Measurements from ENCODE around the gene ATXN1. TPM values are rescaled to one million over a fixed set of nuclear protein-coding genes. Genes with fewer than 3 reads are reported as not detected.

The ATXN1 gene
- total RNA-seq, 1 experiment from 2014 or later = 5.6 TPM

DNA sequence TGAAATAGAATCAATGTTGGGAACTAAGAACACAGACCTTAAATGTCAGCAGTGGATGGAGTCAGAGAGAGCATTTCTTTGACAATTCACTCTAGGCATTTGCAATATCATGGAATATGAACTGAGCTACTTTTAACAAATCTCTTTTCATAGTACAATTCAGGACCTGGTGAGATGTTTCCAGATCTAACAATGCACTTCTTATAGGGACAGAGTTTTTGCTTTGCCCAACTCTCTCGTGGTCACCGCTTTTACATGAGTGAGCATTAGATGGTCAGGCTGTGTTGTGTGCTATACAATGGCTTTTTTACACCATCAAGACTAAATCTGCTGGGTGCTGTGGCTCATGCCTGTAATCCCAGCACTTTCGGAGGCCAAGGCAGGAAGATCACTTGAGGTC lies 233.6 kb downstream of the ATXN1 start:
- Histone ChIP-seq H3K27me3 (ENCODE audit: insufficient read depth, low read length) (no peaks in the 10 kb centered on the region), H3K23ac (ENCODE audit: insufficient read length, low read depth, low read length) (no peak overlapping the region), H3K4me1 (ENCODE audit: insufficient read depth, low read length) (no peaks in the 10 kb centered on the region), H2BK15ac (ENCODE audit: low read depth, low read length) (no peak overlapping the region), H4K20me1 (ENCODE audit: control insufficient read depth, insufficient read depth, insufficient read length) (no peaks in the 10 kb centered on the region), H4K91ac (ENCODE audit: insufficient read length, low read depth, low read length) (no peak overlapping the region), H3T11ph (ENCODE audit: low read length) (no peak overlapping the region), H4K8ac (replicated peaks; ENCODE audit: insufficient read length, low read depth, low read length) (no peak overlapping the region), H3K4ac (ENCODE audit: low read depth, low read length) (no peak overlapping the region), H3K9me3 (ENCODE audit: control insufficient read depth, low read depth, low read length) (no peaks in the 10 kb centered on the region), H2AK5ac (ENCODE audit: insufficient read length, low read length) (no peak overlapping the region), H4K5ac (ENCODE audit: insufficient read length, low read depth, low read length) (no peak overlapping the region), H3K18ac (ENCODE audit: insufficient read length, low read depth, low read length) (no peak overlapping the region), H3K9ac (ENCODE audit: extremely low read depth, insufficient read length, low read length) (no peak overlapping the region), H3K27ac (ENCODE audit: insufficient read length, low read depth, low read length) (no peak overlapping the region), H3K79me1 (ENCODE audit: insufficient read depth, low read depth, low read length, poor library complexity, severe bottlenecking) (no peaks in the 10 kb centered on the region), H3K4me2 (ENCODE audit: insufficient read depth, insufficient read length, low read length) (no peak overlapping the region), H3K14ac (ENCODE audit: insufficient read depth, low read length) (no peak overlapping the region), H3K56ac (ENCODE audit: insufficient read length, low read depth, low read length) (no peak overlapping the region), H2AFZ (ENCODE audit: low read length) (no peak overlapping the region), H2BK5ac (ENCODE audit: insufficient read length, low read length) (no peak overlapping the region), H3K79me2 (ENCODE audit: insufficient read depth, low read length) (no peaks in the 10 kb centered on the region), H2BK20ac (ENCODE audit: low read depth, low read length, poor library complexity, severe bottlenecking) (no peak overlapping the region), H3K23me2 (ENCODE audit: insufficient read length, low read depth, low read length, poor library complexity, severe bottlenecking) (no peaks in the 10 kb centered on the region), H2BK120ac (ENCODE audit: low read depth, low read length, poor library complexity, severe bottlenecking) (no peak overlapping the region), H2BK12ac (ENCODE audit: insufficient read length, low read depth, low read length) (no peak overlapping the region)
- WGBS (ENCODE audit: extremely low coverage, insufficient read length, low lambda C conversion rate) = no CpG with 5 or more reads among the region's 3 CpGs
- no peaks in the 10 kb centered on the region for H3K36me3 Mint-ChIP-seq (ENCODE audit: insufficient read depth in 1 of 3, low read depth in 3 of 3)
- no peak overlapping the region for H3K4me3 Mint-ChIP-seq
- no peak for DNase-seq
- no peaks in the 10 kb centered on the region for H3K27me3 Mint-ChIP-seq (ENCODE audit: low read depth)
- H3K9me3 Mint-ChIP-seq = no peaks in the 10 kb centered on the region
- TF ChIP-seq, protein P1, sequence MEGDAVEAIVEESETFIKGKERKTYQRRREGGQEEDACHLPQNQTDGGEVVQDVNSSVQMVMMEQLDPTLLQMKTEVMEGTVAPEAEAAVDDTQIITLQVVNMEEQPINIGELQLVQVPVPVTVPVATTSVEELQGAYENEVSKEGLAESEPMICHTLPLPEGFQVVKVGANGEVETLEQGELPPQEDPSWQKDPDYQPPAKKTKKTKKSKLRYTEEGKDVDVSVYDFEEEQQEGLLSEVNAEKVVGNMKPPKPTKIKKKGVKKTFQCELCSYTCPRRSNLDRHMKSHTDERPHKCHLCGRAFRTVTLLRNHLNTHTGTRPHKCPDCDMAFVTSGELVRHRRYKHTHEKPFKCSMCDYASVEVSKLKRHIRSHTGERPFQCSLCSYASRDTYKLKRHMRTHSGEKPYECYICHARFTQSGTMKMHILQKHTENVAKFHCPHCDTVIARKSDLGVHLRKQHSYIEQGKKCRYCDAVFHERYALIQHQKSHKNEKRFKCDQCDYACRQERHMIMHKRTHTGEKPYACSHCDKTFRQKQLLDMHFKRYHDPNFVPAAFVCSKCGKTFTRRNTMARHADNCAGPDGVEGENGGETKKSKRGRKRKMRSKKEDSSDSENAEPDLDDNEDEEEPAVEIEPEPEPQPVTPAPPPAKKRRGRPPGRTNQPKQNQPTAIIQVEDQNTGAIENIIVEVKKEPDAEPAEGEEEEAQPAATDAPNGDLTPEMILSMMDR (conservative IDR thresholded peaks at IDR 0.05) = no peak
- peaks cover 8% of the 10 kb centered on the region in 2 experiments; a peak in 2 of 4 replicates for H3K4me1 Mint-ChIP-seq
- no peak overlapping the region for H3K27ac Mint-ChIP-seq
